Ureter (tissue), 1 donor: Measurements from ENCODE around the gene HACL1. TPM values are rescaled to one million over a fixed set of nuclear protein-coding genes. Genes with fewer than 3 reads are reported as not detected.
A peak's percentile ranks its signal among the peaks of the same experiment; 100 is the strongest.

Experiments used
- DNase-seq: peaks from one replicate; pipeline ENCODE4 v3.0.0-alpha.2; 2020; ENCODE audit warnings: low spot score
- total RNA-seq: library from RNA; stranded (reverse); gene quantifications from one replicate; pipeline ENCODE4 v1.2.4, GENCODE V29; 2023
- donor health status: DM: yes; HTN: yes; CAD: no.

Gene HACL1
- total RNA-seq, 1 donor from 2014 or later, result 35.0 TPM

GRCh38 chr3:15527031-15527459 lies 74.3 kb downstream of the HACL1 start:
- no peak for DNase-seq

GRCh38 chr3:15525790-15526189 lies 75.6 kb downstream of the HACL1 start:
- no peak for DNase-seq

GRCh38 chr3:15523660-15524417 lies 77.5 kb downstream of the HACL1 start:
- no peak for DNase-seq

GRCh38 chr3:15522016-15522415 lies 79.4 kb downstream of the HACL1 start:
- no peak for DNase-seq

GRCh38 chr3:15521573-15521965 lies 79.8 kb downstream of the HACL1 start, which contains the start of gene COLQ:
Gene COLQ, minus strand, starts transcription at chr3:15521706. Its CDS starts 81 bp downstream, at chr3:15521625.
- DNase-seq, result no peak

GRCh38 chr3:15520804-15521572 lies 80.4 kb downstream of the HACL1 start:
- no peak for DNase-seq

- DNase-seq, result no peak
These were observed 81.2 kb downstream of the HACL1 start for GRCh38 chr3:15520185-15520584.

GRCh38 chr3:15519096-15519495 lies 82.3 kb downstream of the HACL1 start:
- DNase-seq, result no peak

- DNase-seq, result no peak
These were observed 86.6 kb downstream of the HACL1 start for GRCh38 chr3:15514663-15515340.

GRCh38 chr3:15513810-15514662 lies 87.3 kb downstream of the HACL1 start:
- DNase-seq, result no peak

GRCh38 chr3:15513116-15513515 lies 88.3 kb downstream of the HACL1 start:
- no peak for DNase-seq

GRCh38 chr3:15512166-15512565 lies 89.2 kb downstream of the HACL1 start:
- DNase-seq, result peak; percentile 48

GRCh38 chr3:15511156-15511555 lies 90.2 kb downstream of the HACL1 start:
- no peak for DNase-seq

Other genes with a start within 250 kb of the HACL1 start
- gene METTL6, start 174.0 kb downstream of the HACL1 start, total RNA-seq, result 19.3 TPM
- 14.1 TPM for gene EAF1, start 174.0 kb downstream of the HACL1 start, total RNA-seq
- 6.1 TPM for gene COLQ, start 79.9 kb downstream of the HACL1 start, total RNA-seq
- gene BTD, start 176 bp upstream of the HACL1 start, total RNA-seq, result 20.8 TPM
- gene ANKRD28, start 196.4 kb upstream of the HACL1 start, total RNA-seq, result 62.4 TPM